IMR-90 (cell line): ENCODE results near the gene RASSF5. TPM values are rescaled to one million over a fixed set of nuclear protein-coding genes. Genes with fewer than 3 reads are reported as not detected.

Experiments
- ATAC-seq: fragments of 200-7000 bp; cut with Tn5 transposase; 2 replicates; pipeline ENCODE4 v1.9.1; 2020; ENCODE audit warnings: low read depth, mild to moderate bottlenecking, moderate library complexity
- BruUV-seq: library from RNA; stranded (reverse); fragments of 400-500 nt; replicated peaks from 2 replicates; lab custom pipeline; 2021; lab: Mats Ljungman, UMichigan
- CTCF ChIA-PET: fragments of 300-600 bp; formaldehyde crosslinking; extraction: SDS; loops from one replicate; lab custom pipeline; 2021; ENCODE audit warnings: antibody characterized with exemption; lab: Yijun Ruan, JAX
- POLR2A ChIA-PET: fragments of 300-600 bp; sonication (Branson Sonifier 250); formaldehyde crosslinking; loops from one replicate; lab custom pipeline; 2022; ENCODE audit warnings: antibody characterized with exemption; ENCODE audit not compliant: unreplicated experiment; lab: Charles Lee
- DNase-seq: peaks from one replicate; pipeline ENCODE4 v3.0.0; 2013
- H2AFZ ChIP-seq: replicated peaks from 2 replicates; pipeline ENCODE3; 2013; ENCODE audit warnings: low read length, mild to moderate bottlenecking; ENCODE audit not compliant: poor library complexity
- H2AK5ac ChIP-seq: 2 replicates; pipeline ENCODE4 v1.6.1; 2013; ENCODE audit warnings: low read depth, low read length, inconsistent platforms
- H2AK9ac ChIP-seq: replicated peaks from 2 replicates; pipeline ENCODE3; 2013; ENCODE audit warnings: mild to moderate bottlenecking, low read depth, low read length, moderate library complexity; ENCODE audit not compliant: poor library complexity
- H2BK120ac ChIP-seq: 2 replicates; pipeline ENCODE4 v1.6.1; 2013; ENCODE audit warnings: low read depth, low read length, inconsistent platforms
- H2BK15ac ChIP-seq: 3 replicates; pipeline ENCODE4 v1.6.1; 2013; ENCODE audit warnings: low read depth, low read length, inconsistent platforms
- H2BK20ac ChIP-seq: 2 replicates; pipeline ENCODE4 v1.6.1; 2013; ENCODE audit warnings: low read depth, mild to moderate bottlenecking, inconsistent platforms, low read length, moderate library complexity
- H2BK5ac ChIP-seq: 2 replicates; pipeline ENCODE4 v1.6.1; 2013; ENCODE audit warnings: mild to moderate bottlenecking, low read depth, low read length, inconsistent platforms; ENCODE audit not compliant: poor library complexity, severe bottlenecking
- H3K14ac ChIP-seq: replicated peaks from 2 replicates; pipeline ENCODE4 v1.6.1; 2013; ENCODE audit warnings: low read depth, low read length, inconsistent platforms
- H3K18ac ChIP-seq: 2 replicates; pipeline ENCODE4 v1.6.1; 2013; ENCODE audit warnings: low read depth, low read length, control low read depth
- H3K23ac ChIP-seq: 2 replicates; pipeline ENCODE4 v1.6.1; 2013; ENCODE audit warnings: low read depth, low read length, inconsistent platforms
- H3K27ac ChIP-seq: 2 replicates; pipeline ENCODE4 v1.5.1; 2013; ENCODE audit warnings: mild to moderate bottlenecking, control low read depth, low read length; ENCODE audit not compliant: insufficient read depth
- H3K27me3 ChIP-seq: 2 replicates; pipeline ENCODE4 v1.6.1; 2013; ENCODE audit warnings: low read length; ENCODE audit not compliant: control insufficient read depth, insufficient read depth
- H3K36me3 ChIP-seq: 2 replicates; pipeline ENCODE4 v1.6.1; 2013; ENCODE audit warnings: low read length, mixed read lengths; ENCODE audit not compliant: control insufficient read depth, insufficient read depth
- H3K4ac ChIP-seq: 2 replicates; pipeline ENCODE4 v1.6.1; 2013; ENCODE audit warnings: low read depth, low read length, inconsistent platforms
- H3K4me1 ChIP-seq: 2 replicates; pipeline ENCODE4 v1.6.1; 2013; ENCODE audit warnings: low read length, mixed read lengths; ENCODE audit not compliant: control insufficient read depth, insufficient read depth
- H3K4me2 ChIP-seq: 2 replicates; pipeline ENCODE4 v1.6.1; 2013; ENCODE audit warnings: low read depth, mild to moderate bottlenecking, control low read depth, low read length, moderate library complexity
- H3K4me3 ChIP-seq: 2 replicates; pipeline ENCODE4 v1.5.1; 2013; ENCODE audit warnings: low read depth, mild to moderate bottlenecking, control low read depth, low read length, moderate library complexity; ENCODE audit not compliant: insufficient read depth
- H3K56ac ChIP-seq: 2 replicates; pipeline ENCODE4 v1.6.1; 2013; ENCODE audit warnings: low read length, inconsistent platforms; ENCODE audit not compliant: insufficient read depth; ENCODE audit errors: extremely low read depth
- H3K79me1 ChIP-seq, 2 experiments: 2 replicates each; pipeline ENCODE4 v1.6.1; 2013; ENCODE audit warnings: low read length in 2 of 2, inconsistent platforms in 1 of 2, low read depth in 1 of 2
- H3K9ac ChIP-seq: 2 replicates; pipeline ENCODE4 v1.6.1; 2013; ENCODE audit warnings: low read depth, low read length, control low read depth
- H3K9me1 ChIP-seq: 2 replicates; pipeline ENCODE4 v1.6.1; 2013; ENCODE audit warnings: low read length, inconsistent platforms; ENCODE audit not compliant: insufficient read depth
- H3K9me3 ChIP-seq: 2 replicates; pipeline ENCODE4 v1.6.1; 2013; ENCODE audit warnings: low read length; ENCODE audit not compliant: control insufficient read depth, insufficient read depth
- H4K20me1 ChIP-seq: 2 replicates; pipeline ENCODE4 v1.6.1; 2013; ENCODE audit warnings: low read length, inconsistent platforms; ENCODE audit not compliant: insufficient read depth
- H4K5ac ChIP-seq: 2 replicates; pipeline ENCODE4 v1.6.1; 2013; ENCODE audit warnings: mild to moderate bottlenecking, low read depth, low read length, control low read depth
- H4K8ac ChIP-seq, 2 experiments: 2 replicates each; pipeline ENCODE4 v1.6.1; 2013; ENCODE audit warnings: low read depth in 2 of 2, low read length in 2 of 2, control low read depth in 1 of 2, inconsistent platforms in 1 of 2
- H4K91ac ChIP-seq: 2 replicates; pipeline ENCODE4 v1.6.1; 2013; ENCODE audit warnings: low read depth, low read length, inconsistent platforms; ENCODE audit not compliant: insufficient read depth
- BHLHE40 ChIP-seq: fragments of 150-350 bp; IDR thresholded peaks from 2 replicates; pipeline ENCODE4 v1.6.1; 2016; ENCODE audit warnings: mild to moderate bottlenecking, low read depth, low read length
- CEBPB ChIP-seq: IDR thresholded peaks from 2 replicates; pipeline ENCODE4 v1.6.1; 2012; ENCODE audit warnings: low read depth, low read length, improper control_type of control experiment
- CHD1 ChIP-seq: IDR thresholded peaks from 2 replicates; pipeline ENCODE4 v1.6.1; 2012; ENCODE audit warnings: low read depth, low read length, improper control_type of control experiment
- MAZ ChIP-seq: IDR thresholded peaks from 2 replicates; pipeline ENCODE4 v1.6.1; 2012; ENCODE audit warnings: low read depth, mild to moderate bottlenecking, low read length, improper control_type of control experiment, moderate library complexity, borderline replicate concordance
- MXI1 ChIP-seq: IDR thresholded peaks from 2 replicates; pipeline ENCODE4 v1.6.1; 2012; ENCODE audit warnings: low read depth, mild to moderate bottlenecking, low read length, moderate library complexity, borderline replicate concordance
- POLR2A ChIP-seq: IDR thresholded peaks from 2 replicates; pipeline ENCODE4 v1.6.1; 2012; ENCODE audit warnings: mild to moderate bottlenecking, low read depth, low read length
- RAD21 ChIP-seq: IDR thresholded peaks from 2 replicates; pipeline ENCODE4 v1.6.1; 2012; ENCODE audit warnings: low read length, improper control_type of control experiment
- SMC3 ChIP-seq: fragments of 150-350 bp; IDR thresholded peaks from 2 replicates; pipeline ENCODE4 v1.6.1; 2016; ENCODE audit warnings: low read depth, mild to moderate bottlenecking, antibody characterized with exemption, low read length, moderate library complexity
- USF2 ChIP-seq: fragments of 150-350 bp; IDR thresholded peaks from 2 replicates; pipeline ENCODE4 v1.6.1; 2017; ENCODE audit warnings: mild to moderate bottlenecking, antibody characterized with exemption, low read length, low read depth
- WGBS, 2 experiments: methylation state at CpG; one replicate each; pipeline versions ENCODE4 v1.1.5 to v1.1.7; 2013; ENCODE audit warnings: missing lambda C conversion rate in 2 of 2; ENCODE audit not compliant: insufficient read length in 1 of 2; ENCODE audit errors: extremely low coverage in 2 of 2; 5-methylcytosine and 5-hydroxymethylcytosine counted together
- dilution Hi-C: fragments of 300-500 bp; cut with HindIII; formaldehyde crosslinking; loops from one replicate; pipeline ENCODE4 v1.14.3; 2018; ENCODE audit warnings: low sequenced_read_pairs; ENCODE audit not compliant: unreplicated experiment
- in situ Hi-C: fragments of 300-500 bp; cut with MboI; formaldehyde crosslinking; loops from 3 replicates; pipeline ENCODE4 v1.14.3; 2019; ENCODE audit warnings: low sequenced_read_pairs, inconsistent platforms, mixed read lengths
- intact Hi-C: fragments of 100-400 bp; cut with micrococcal nuclease; formaldehyde crosslinking; loops from 2 replicates; pipeline ENCODE4 v1.10.0; 2022
- polyA plus RNA-seq, 3 experiments: library from polyadenylated mRNA; depleted of rRNA; stranded (reverse); fragments of >200 nt; gene quantifications; 2 replicates each; pipeline ENCODE4 v1.2.3, GENCODE V29; 2012; ENCODE audit warnings: low replicate concordance in 1 of 3
- total RNA-seq: library from RNA; depleted of rRNA; stranded (reverse); fragments of >200 nt; gene quantifications from 2 replicates; pipeline ENCODE4 v1.2.3, GENCODE V29; 2012

Gene RASSF5
- total and polyA plus RNA-seq, 2 of the 4 experiments (the other 2 are of a cell fraction) = 0.18 to 1.1 TPM

GRCh38 chr1:206604861-206605260 lies 97.5 kb downstream of the RASSF5 start:
- BruUV-seq = no TSS peak
- intact Hi-C loops (loop anchor here (5.0 kb wide), 2 partner anchors 377 to 472 kb away; no protein-coding TSS in a partner anchor), in situ Hi-C loops (no loop called here)

More at GRCh38 chr1:206604861-206605260, 97.5 kb downstream of the RASSF5 start:
- H3K9me3 ChIP-seq = no peaks in the 10 kb centered on the region
- no peak overlapping the region for H3K4me2 ChIP-seq
- H2BK5ac ChIP-seq = no peak overlapping the region
- H4K8ac ChIP-seq = no peak overlapping the region
- POLR2A ChIA-PET = no interaction called here
- H3K56ac ChIP-seq = no peak overlapping the region
- no peak overlapping the region for H3K4me3 ChIP-seq
- H2BK20ac ChIP-seq = no peak overlapping the region
- H3K79me1 ChIP-seq = no peaks in the 10 kb centered on the region
- H3K4ac ChIP-seq = no peak overlapping the region
- no peak overlapping the region for H2BK15ac ChIP-seq
- H3K9me1 ChIP-seq = no peaks in the 10 kb centered on the region
- 90% methylated on average over 2 of the region's 5 CpGs; no CpG with 5 or more reads in 1 of the 2 experiments for WGBS, 2 experiments
- H3K36me3 ChIP-seq = peaks cover 32% of the 10 kb centered on the region
- H3K27ac ChIP-seq = no peak overlapping the region
- H2AK9ac ChIP-seq = no peak overlapping the region
- TF ChIP-seq CHD1 = no peak
- no peak for TF ChIP-seq SMC3
- TF ChIP-seq CEBPB = no peak
- no peak for TF ChIP-seq MXI1
- TF ChIP-seq MAZ = no peak
- TF ChIP-seq BHLHE40 = no peak
- TF ChIP-seq RAD21 = no peak
- no peak for TF ChIP-seq POLR2A
- TF ChIP-seq USF2 = no peak
- CTCF ChIA-PET = no interaction called here
- no peak for ATAC-seq
- H3K23ac ChIP-seq = no peak overlapping the region
- no peak for DNase-seq
- no peak overlapping the region for H3K14ac ChIP-seq
- H2AK5ac ChIP-seq = no peak overlapping the region
- dilution Hi-C loops = no loop called here
- H4K20me1 ChIP-seq = no peaks in the 10 kb centered on the region
- H4K91ac ChIP-seq = no peak overlapping the region
- no peaks in the 10 kb centered on the region for H3K4me1 ChIP-seq
- H3K9ac ChIP-seq = no peak overlapping the region
- no peak overlapping the region for H4K5ac ChIP-seq
- H2BK120ac ChIP-seq = no peak overlapping the region
- no peak overlapping the region for H2AFZ ChIP-seq
- no peak overlapping the region for H3K18ac ChIP-seq
- no peaks in the 10 kb centered on the region for H3K27me3 ChIP-seq
